Keratinocyte (primary cell): ENCODE measurements around the gene PTPRN2.

Source experiments
- EZH2 ChIP-seq: IDR thresholded peaks from one replicate; pipeline ENCODE4 v1.6.1; 2012; ENCODE audit warnings: inconsistent platforms, mild to moderate bottlenecking, low read length, moderate library complexity
- TF ChIP-seq, protein P1 (sequence below), 3 experiments: IDR thresholded peaks in 1 of 3; conservative IDR thresholded peaks in 1 of 3; optimal IDR thresholded peaks in 1 of 3; 2 replicates in 2 of 3; 3 replicates in 1 of 3; pipeline versions ENCODE3 to v1.5.1; 2011; ENCODE audit warnings: low read length in 3 of 3, mild to moderate bottlenecking in 3 of 3, moderate library complexity in 2 of 3, control low read depth in 1 of 3, inconsistent platforms in 1 of 3; ENCODE audit not compliant: insufficient read depth in 2 of 3; ENCODE audit errors: extremely low read depth in 1 of 3

DNA sequence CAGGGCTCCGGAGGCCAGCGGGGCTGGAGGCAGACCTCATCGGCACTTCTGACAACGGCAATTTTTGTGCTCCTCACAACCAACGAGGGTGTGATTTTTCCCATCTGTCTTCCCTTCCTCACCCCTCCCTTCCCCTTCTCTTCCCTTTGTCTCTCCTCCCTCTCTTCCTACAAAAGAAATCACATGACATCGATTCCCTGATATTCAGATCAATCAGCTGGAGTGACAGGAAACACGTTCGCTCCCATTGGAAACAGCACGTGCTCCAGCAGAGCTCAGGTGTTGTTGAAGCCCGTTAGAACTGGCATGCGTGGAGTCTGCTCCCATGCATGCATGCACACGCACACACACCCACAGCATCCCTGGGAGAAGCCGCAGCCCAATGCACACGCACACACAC lies 222.4 kb downstream of the PTPRN2 start:
- no peak for TF ChIP-seq EZH2
- TF ChIP-seq, protein P1, sequence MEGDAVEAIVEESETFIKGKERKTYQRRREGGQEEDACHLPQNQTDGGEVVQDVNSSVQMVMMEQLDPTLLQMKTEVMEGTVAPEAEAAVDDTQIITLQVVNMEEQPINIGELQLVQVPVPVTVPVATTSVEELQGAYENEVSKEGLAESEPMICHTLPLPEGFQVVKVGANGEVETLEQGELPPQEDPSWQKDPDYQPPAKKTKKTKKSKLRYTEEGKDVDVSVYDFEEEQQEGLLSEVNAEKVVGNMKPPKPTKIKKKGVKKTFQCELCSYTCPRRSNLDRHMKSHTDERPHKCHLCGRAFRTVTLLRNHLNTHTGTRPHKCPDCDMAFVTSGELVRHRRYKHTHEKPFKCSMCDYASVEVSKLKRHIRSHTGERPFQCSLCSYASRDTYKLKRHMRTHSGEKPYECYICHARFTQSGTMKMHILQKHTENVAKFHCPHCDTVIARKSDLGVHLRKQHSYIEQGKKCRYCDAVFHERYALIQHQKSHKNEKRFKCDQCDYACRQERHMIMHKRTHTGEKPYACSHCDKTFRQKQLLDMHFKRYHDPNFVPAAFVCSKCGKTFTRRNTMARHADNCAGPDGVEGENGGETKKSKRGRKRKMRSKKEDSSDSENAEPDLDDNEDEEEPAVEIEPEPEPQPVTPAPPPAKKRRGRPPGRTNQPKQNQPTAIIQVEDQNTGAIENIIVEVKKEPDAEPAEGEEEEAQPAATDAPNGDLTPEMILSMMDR (optimal IDR thresholded peaks at IDR 0.05 in 1 of 3, IDR thresholded peaks at IDR 0.05 in 1 of 3, conservative IDR thresholded peaks at IDR 0.05 in 1 of 3; ENCODE audit: extremely low read depth in 1 of 3, insufficient read depth in 2 of 3, low read length in 3 of 3): no peak
